ENCODE results near the gene NPR2.

NPR2 gene

DNA sequence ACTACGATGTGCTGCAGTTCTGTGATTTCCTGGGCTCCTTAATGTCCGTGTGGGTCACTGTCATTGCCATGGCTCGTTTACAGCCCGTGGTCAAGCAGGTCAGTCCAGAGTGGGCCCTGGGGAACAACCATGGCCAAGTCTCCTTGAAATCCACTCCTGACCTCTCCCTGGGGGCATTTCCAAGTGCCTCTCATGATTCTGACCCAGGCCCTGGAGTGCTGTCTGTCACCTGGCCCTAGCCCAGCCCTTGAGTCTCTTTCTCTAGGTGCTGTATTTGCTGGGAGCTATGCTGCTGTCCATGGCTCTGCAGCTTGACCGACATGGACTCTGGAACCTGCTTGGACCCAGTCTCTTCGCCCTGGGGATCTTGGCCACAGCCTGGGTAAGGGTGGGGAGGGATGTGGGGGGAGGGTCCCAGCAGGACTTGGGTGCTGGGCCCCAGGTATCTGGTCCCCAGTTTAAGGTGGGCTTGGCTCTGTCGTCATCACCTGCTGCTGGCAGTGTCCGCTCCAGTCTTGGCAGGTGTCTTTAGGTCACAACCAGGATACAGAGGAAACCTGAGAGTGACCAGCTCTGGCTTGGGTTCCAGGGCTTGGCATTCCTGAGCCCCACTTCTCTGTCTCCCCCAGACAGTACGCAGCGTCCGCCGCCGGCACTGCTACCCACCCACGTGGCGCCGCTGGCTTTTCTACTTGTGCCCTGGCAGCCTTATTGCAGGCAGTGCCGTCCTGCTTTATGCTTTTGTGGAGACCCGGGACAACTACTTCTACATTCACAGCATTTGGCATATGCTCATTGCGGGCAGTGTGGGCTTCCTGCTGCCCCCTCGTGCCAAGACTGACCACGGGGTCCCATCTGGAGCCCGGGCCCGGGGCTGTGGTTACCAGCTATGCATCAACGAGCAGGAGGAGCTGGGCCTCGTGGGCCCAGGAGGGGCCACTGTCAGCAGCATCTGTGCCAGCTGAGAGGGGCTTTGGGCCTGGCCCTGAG is 61.8 kb downstream of the NPR2 start:
- TF ChIP-seq, protein P1, sequence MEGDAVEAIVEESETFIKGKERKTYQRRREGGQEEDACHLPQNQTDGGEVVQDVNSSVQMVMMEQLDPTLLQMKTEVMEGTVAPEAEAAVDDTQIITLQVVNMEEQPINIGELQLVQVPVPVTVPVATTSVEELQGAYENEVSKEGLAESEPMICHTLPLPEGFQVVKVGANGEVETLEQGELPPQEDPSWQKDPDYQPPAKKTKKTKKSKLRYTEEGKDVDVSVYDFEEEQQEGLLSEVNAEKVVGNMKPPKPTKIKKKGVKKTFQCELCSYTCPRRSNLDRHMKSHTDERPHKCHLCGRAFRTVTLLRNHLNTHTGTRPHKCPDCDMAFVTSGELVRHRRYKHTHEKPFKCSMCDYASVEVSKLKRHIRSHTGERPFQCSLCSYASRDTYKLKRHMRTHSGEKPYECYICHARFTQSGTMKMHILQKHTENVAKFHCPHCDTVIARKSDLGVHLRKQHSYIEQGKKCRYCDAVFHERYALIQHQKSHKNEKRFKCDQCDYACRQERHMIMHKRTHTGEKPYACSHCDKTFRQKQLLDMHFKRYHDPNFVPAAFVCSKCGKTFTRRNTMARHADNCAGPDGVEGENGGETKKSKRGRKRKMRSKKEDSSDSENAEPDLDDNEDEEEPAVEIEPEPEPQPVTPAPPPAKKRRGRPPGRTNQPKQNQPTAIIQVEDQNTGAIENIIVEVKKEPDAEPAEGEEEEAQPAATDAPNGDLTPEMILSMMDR (conservative IDR thresholded peaks at IDR 0.05; ENCODE audit: low read depth, low read length), result no peak
- Histone ChIP-seq H3K27ac (no peak overlapping the region), H4K20me1 (ENCODE audit: insufficient read depth) (no peaks in the 10 kb centered on the region), H3K36me3 (ENCODE audit: insufficient read depth) (no peaks in the 10 kb centered on the region), H3K4me3 (IDR thresholded peaks at IDR 0.05; ENCODE audit: insufficient read depth, low read depth, low read length) (no peak overlapping the region), H3K9ac (no peak overlapping the region), H3K27me3 (ENCODE audit: insufficient read depth, low read depth) (no peaks in the 10 kb centered on the region), H2AFZ (ENCODE audit: low read depth) (no peak overlapping the region), H3K4me1 (ENCODE audit: low read depth, poor library complexity, severe bottlenecking) (peaks cover 28% of the 10 kb centered on the region), H3K4me2 (no peak overlapping the region), H3K79me2 (ENCODE audit: insufficient read depth, low read depth) (no peaks in the 10 kb centered on the region)

DNA sequence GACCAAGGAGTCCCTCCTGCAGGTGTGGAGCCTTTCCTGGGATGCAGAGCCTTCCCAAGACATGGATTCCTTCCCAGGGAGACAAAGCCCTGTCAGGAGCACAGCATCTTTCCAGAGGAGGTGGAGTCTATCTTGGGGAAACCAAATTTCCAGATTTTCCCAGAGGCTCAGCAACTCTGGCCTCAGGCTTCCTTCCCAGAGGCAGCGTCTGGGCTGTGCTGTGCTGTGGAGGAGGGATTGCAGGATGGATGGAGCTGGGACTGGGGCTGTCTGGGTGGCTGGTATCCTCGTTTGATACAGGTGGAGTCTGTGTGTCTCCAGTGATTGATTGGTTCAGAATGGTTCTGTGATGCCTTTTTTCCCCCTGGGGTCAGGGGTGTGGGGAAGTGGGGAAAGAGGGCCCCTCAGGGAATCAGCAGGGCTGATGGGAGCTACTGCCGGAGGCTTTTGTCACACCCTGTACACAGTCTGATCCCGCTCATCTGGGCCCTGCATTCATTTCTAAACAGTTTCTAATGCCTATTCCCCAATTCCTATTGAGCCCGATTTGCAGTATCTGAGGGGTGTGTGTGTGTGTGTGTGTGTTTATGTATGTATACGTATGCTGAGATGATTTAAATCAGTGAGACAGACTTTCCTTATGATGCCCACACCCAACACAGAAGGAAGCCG is 62.8 kb downstream of the NPR2 start:
- Histone ChIP-seq H3K27ac (no peak overlapping the region), H3K4me1 (ENCODE audit: low read depth, poor library complexity, severe bottlenecking) (peaks cover 18% of the 10 kb centered on the region), H4K20me1 (ENCODE audit: insufficient read depth) (no peaks in the 10 kb centered on the region), H3K9ac (no peak overlapping the region), H3K79me2 (ENCODE audit: insufficient read depth, low read depth) (no peaks in the 10 kb centered on the region), H3K4me3 (IDR thresholded peaks at IDR 0.05; ENCODE audit: insufficient read depth, low read depth, low read length) (no peak overlapping the region), H2AFZ (ENCODE audit: low read depth) (no peak overlapping the region), H3K4me2 (no peak overlapping the region), H3K36me3 (ENCODE audit: insufficient read depth) (no peaks in the 10 kb centered on the region), H3K27me3 (ENCODE audit: insufficient read depth, low read depth) (no peaks in the 10 kb centered on the region)
- TF ChIP-seq, protein P1 (conservative IDR thresholded peaks at IDR 0.05; ENCODE audit: low read depth, low read length), result no peak

DNA sequence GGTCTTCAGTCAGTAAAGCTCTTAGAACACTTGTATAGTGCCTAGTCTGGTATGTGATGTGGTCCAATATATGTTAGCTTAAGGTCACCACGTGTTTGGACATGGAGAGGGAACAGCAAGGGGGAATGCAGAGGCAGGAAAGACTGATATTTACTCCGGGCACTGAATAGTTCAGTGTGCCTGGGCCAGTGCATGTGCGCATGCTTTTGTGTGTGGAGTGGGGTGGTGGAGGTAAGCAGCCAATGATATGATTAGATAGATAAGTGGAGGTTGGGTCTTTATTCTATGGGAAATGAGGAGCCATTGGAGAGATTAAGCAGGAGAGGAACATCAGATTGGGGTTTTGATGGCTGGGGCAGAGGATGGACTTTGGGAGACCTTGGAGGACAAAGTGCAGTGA is 64.8 kb downstream of the NPR2 start:
- H4K20me1 ChIP-seq (ENCODE audit: insufficient read depth), result no peaks in the 10 kb centered on the region
- no peak overlapping the region for H3K4me3 ChIP-seq (IDR thresholded peaks at IDR 0.05; ENCODE audit: insufficient read depth, low read depth, low read length)
- no peaks in the 10 kb centered on the region for H3K79me2 ChIP-seq (ENCODE audit: insufficient read depth, low read depth)
- TF ChIP-seq, protein P1 (conservative IDR thresholded peaks at IDR 0.05; ENCODE audit: low read depth, low read length), result no peak
- no peaks in the 10 kb centered on the region for H3K27me3 ChIP-seq (ENCODE audit: insufficient read depth, low read depth)
- no peak overlapping the region for H3K9ac ChIP-seq
- no peak overlapping the region for H3K27ac ChIP-seq
- no peak overlapping the region for H3K4me2 ChIP-seq
- H3K4me1 ChIP-seq (ENCODE audit: low read depth, poor library complexity, severe bottlenecking), result no peaks in the 10 kb centered on the region
- no peaks in the 10 kb centered on the region for H3K36me3 ChIP-seq (ENCODE audit: insufficient read depth)
- no peak overlapping the region for H2AFZ ChIP-seq (ENCODE audit: low read depth)

DNA sequence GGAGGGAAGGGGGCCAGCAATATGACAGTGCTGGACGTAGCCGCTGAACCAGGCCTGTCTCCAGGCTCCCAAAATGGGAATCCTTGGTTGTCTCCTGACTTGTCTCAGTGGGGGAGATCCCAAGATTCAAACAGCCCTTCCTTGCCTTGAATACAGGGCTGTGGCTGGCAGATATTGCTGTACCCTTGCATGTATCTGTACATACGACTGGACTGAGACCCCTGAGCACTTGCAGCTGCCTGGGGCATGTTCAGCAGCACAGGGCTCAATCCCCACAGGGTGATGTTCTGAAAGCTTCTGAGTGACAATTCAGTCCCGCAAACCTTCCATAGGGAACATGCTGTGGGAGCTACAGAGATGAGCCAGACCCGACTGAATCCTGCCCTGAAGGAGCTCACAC is 65.5 kb downstream of the NPR2 start:
- H3K9ac ChIP-seq, result no peak overlapping the region
- no peaks in the 10 kb centered on the region for H4K20me1 ChIP-seq (ENCODE audit: insufficient read depth)
- no peak overlapping the region for H3K4me3 ChIP-seq (IDR thresholded peaks at IDR 0.05; ENCODE audit: insufficient read depth, low read depth, low read length)
- no peaks in the 10 kb centered on the region for H3K79me2 ChIP-seq (ENCODE audit: insufficient read depth, low read depth)
- H3K27me3 ChIP-seq (ENCODE audit: insufficient read depth, low read depth), result no peaks in the 10 kb centered on the region
- H2AFZ ChIP-seq (ENCODE audit: low read depth), result no peak overlapping the region
- H3K27ac ChIP-seq, result no peak overlapping the region
- no peak overlapping the region for H3K4me2 ChIP-seq
- H3K4me1 ChIP-seq (ENCODE audit: low read depth, poor library complexity, severe bottlenecking), result no peaks in the 10 kb centered on the region
- TF ChIP-seq, protein P1 (conservative IDR thresholded peaks at IDR 0.05; ENCODE audit: low read depth, low read length), result no peak
- H3K36me3 ChIP-seq (ENCODE audit: insufficient read depth), result no peaks in the 10 kb centered on the region
